IMR-90 (cell line): ENCODE results near the gene YAE1. TPM values are rescaled to one million over a fixed set of nuclear protein-coding genes. Genes with fewer than 3 reads are reported as not detected.

Source experiments
- ATAC-seq: fragments of 200-7000 bp; cut with Tn5 transposase; 2 replicates; pipeline ENCODE4 v1.9.1; 2020; ENCODE audit warnings: low read depth, mild to moderate bottlenecking, moderate library complexity
- BruUV-seq: library from RNA; stranded (reverse); fragments of 400-500 nt; replicated peaks from 2 replicates; lab custom pipeline; 2021; lab: Mats Ljungman, UMichigan
- CTCF ChIA-PET: fragments of 300-600 bp; formaldehyde crosslinking; extraction: SDS; loops from one replicate; lab custom pipeline; 2021; ENCODE audit warnings: antibody characterized with exemption; lab: Yijun Ruan, JAX
- POLR2A ChIA-PET: fragments of 300-600 bp; sonication (Branson Sonifier 250); formaldehyde crosslinking; loops from one replicate; lab custom pipeline; 2022; ENCODE audit warnings: antibody characterized with exemption; ENCODE audit not compliant: unreplicated experiment; lab: Charles Lee
- DNase-seq: peaks from one replicate; pipeline ENCODE4 v3.0.0; 2013
- H2AFZ ChIP-seq: replicated peaks from 2 replicates; pipeline ENCODE3; 2013; ENCODE audit warnings: low read length, mild to moderate bottlenecking; ENCODE audit not compliant: poor library complexity
- H2AK5ac ChIP-seq: 2 replicates; pipeline ENCODE4 v1.6.1; 2013; ENCODE audit warnings: low read depth, low read length, inconsistent platforms
- H2AK9ac ChIP-seq: replicated peaks from 2 replicates; pipeline ENCODE3; 2013; ENCODE audit warnings: mild to moderate bottlenecking, low read depth, low read length, moderate library complexity; ENCODE audit not compliant: poor library complexity
- H2BK120ac ChIP-seq: 2 replicates; pipeline ENCODE4 v1.6.1; 2013; ENCODE audit warnings: low read depth, low read length, inconsistent platforms
- H2BK15ac ChIP-seq: 3 replicates; pipeline ENCODE4 v1.6.1; 2013; ENCODE audit warnings: low read depth, low read length, inconsistent platforms
- H2BK20ac ChIP-seq: 2 replicates; pipeline ENCODE4 v1.6.1; 2013; ENCODE audit warnings: low read depth, mild to moderate bottlenecking, inconsistent platforms, low read length, moderate library complexity
- H2BK5ac ChIP-seq: 2 replicates; pipeline ENCODE4 v1.6.1; 2013; ENCODE audit warnings: mild to moderate bottlenecking, low read depth, low read length, inconsistent platforms; ENCODE audit not compliant: poor library complexity, severe bottlenecking
- H3K14ac ChIP-seq: replicated peaks from 2 replicates; pipeline ENCODE4 v1.6.1; 2013; ENCODE audit warnings: low read depth, low read length, inconsistent platforms
- H3K18ac ChIP-seq: 2 replicates; pipeline ENCODE4 v1.6.1; 2013; ENCODE audit warnings: low read depth, low read length, control low read depth
- H3K23ac ChIP-seq: 2 replicates; pipeline ENCODE4 v1.6.1; 2013; ENCODE audit warnings: low read depth, low read length, inconsistent platforms
- H3K27ac ChIP-seq: 2 replicates; pipeline ENCODE4 v1.5.1; 2013; ENCODE audit warnings: mild to moderate bottlenecking, control low read depth, low read length; ENCODE audit not compliant: insufficient read depth
- H3K27me3 ChIP-seq: 2 replicates; pipeline ENCODE4 v1.6.1; 2013; ENCODE audit warnings: low read length; ENCODE audit not compliant: control insufficient read depth, insufficient read depth
- H3K36me3 ChIP-seq: 2 replicates; pipeline ENCODE4 v1.6.1; 2013; ENCODE audit warnings: low read length, mixed read lengths; ENCODE audit not compliant: control insufficient read depth, insufficient read depth
- H3K4ac ChIP-seq: 2 replicates; pipeline ENCODE4 v1.6.1; 2013; ENCODE audit warnings: low read depth, low read length, inconsistent platforms
- H3K4me1 ChIP-seq: 2 replicates; pipeline ENCODE4 v1.6.1; 2013; ENCODE audit warnings: low read length, mixed read lengths; ENCODE audit not compliant: control insufficient read depth, insufficient read depth
- H3K4me2 ChIP-seq: 2 replicates; pipeline ENCODE4 v1.6.1; 2013; ENCODE audit warnings: low read depth, mild to moderate bottlenecking, control low read depth, low read length, moderate library complexity
- H3K4me3 ChIP-seq: 2 replicates; pipeline ENCODE4 v1.5.1; 2013; ENCODE audit warnings: low read depth, mild to moderate bottlenecking, control low read depth, low read length, moderate library complexity; ENCODE audit not compliant: insufficient read depth
- H3K56ac ChIP-seq: 2 replicates; pipeline ENCODE4 v1.6.1; 2013; ENCODE audit warnings: low read length, inconsistent platforms; ENCODE audit not compliant: insufficient read depth; ENCODE audit errors: extremely low read depth
- H3K79me1 ChIP-seq, 2 experiments: 2 replicates each; pipeline ENCODE4 v1.6.1; 2013; ENCODE audit warnings: low read length in 2 of 2, inconsistent platforms in 1 of 2, low read depth in 1 of 2
- H3K9ac ChIP-seq: 2 replicates; pipeline ENCODE4 v1.6.1; 2013; ENCODE audit warnings: low read depth, low read length, control low read depth
- H3K9me1 ChIP-seq: 2 replicates; pipeline ENCODE4 v1.6.1; 2013; ENCODE audit warnings: low read length, inconsistent platforms; ENCODE audit not compliant: insufficient read depth
- H3K9me3 ChIP-seq: 2 replicates; pipeline ENCODE4 v1.6.1; 2013; ENCODE audit warnings: low read length; ENCODE audit not compliant: control insufficient read depth, insufficient read depth
- H4K20me1 ChIP-seq: 2 replicates; pipeline ENCODE4 v1.6.1; 2013; ENCODE audit warnings: low read length, inconsistent platforms; ENCODE audit not compliant: insufficient read depth
- H4K5ac ChIP-seq: 2 replicates; pipeline ENCODE4 v1.6.1; 2013; ENCODE audit warnings: mild to moderate bottlenecking, low read depth, low read length, control low read depth
- H4K8ac ChIP-seq, 2 experiments: 2 replicates each; pipeline ENCODE4 v1.6.1; 2013; ENCODE audit warnings: low read depth in 2 of 2, low read length in 2 of 2, control low read depth in 1 of 2, inconsistent platforms in 1 of 2
- H4K91ac ChIP-seq: 2 replicates; pipeline ENCODE4 v1.6.1; 2013; ENCODE audit warnings: low read depth, low read length, inconsistent platforms; ENCODE audit not compliant: insufficient read depth
- FOS ChIP-seq: fragments of 150-350 bp; IDR thresholded peaks from 2 replicates; pipeline ENCODE4 v1.6.1; 2016; ENCODE audit warnings: low read depth, low read length
- MAFK ChIP-seq: IDR thresholded peaks from 2 replicates; pipeline ENCODE4 v1.6.1; 2012; ENCODE audit warnings: low read depth, low read length, improper control_type of control experiment
- WGBS, 2 experiments: methylation state at CpG; one replicate each; pipeline versions ENCODE4 v1.1.5 to v1.1.7; 2013; ENCODE audit warnings: missing lambda C conversion rate in 2 of 2; ENCODE audit not compliant: insufficient read length in 1 of 2; ENCODE audit errors: extremely low coverage in 2 of 2; 5-methylcytosine and 5-hydroxymethylcytosine counted together
- dilution Hi-C: fragments of 300-500 bp; cut with HindIII; formaldehyde crosslinking; loops from one replicate; pipeline ENCODE4 v1.14.3; 2018; ENCODE audit warnings: low sequenced_read_pairs; ENCODE audit not compliant: unreplicated experiment
- in situ Hi-C: fragments of 300-500 bp; cut with MboI; formaldehyde crosslinking; loops from 3 replicates; pipeline ENCODE4 v1.14.3; 2019; ENCODE audit warnings: low sequenced_read_pairs, inconsistent platforms, mixed read lengths
- intact Hi-C: fragments of 100-400 bp; cut with micrococcal nuclease; formaldehyde crosslinking; loops from 2 replicates; pipeline ENCODE4 v1.10.0; 2022
- polyA plus RNA-seq, 3 experiments: library from polyadenylated mRNA; depleted of rRNA; stranded (reverse); fragments of >200 nt; gene quantifications; 2 replicates each; pipeline ENCODE4 v1.2.3, GENCODE V29; 2012; ENCODE audit warnings: low replicate concordance in 1 of 3
- total RNA-seq: library from RNA; depleted of rRNA; stranded (reverse); fragments of >200 nt; gene quantifications from 2 replicates; pipeline ENCODE4 v1.2.3, GENCODE V29; 2012

Gene YAE1
- total and polyA plus RNA-seq, 2 of the 4 experiments (the other 2 are of a cell fraction), result 28.6 to 36.7 TPM

- Histone ChIP-seq H4K91ac (no peak overlapping the region), H3K18ac (no peak overlapping the region), H3K56ac (no peak overlapping the region), H3K36me3 (no peaks in the 10 kb centered on the region), H3K4me3 (no peak overlapping the region), H3K4me2 (no peak overlapping the region), H3K27ac (no peak overlapping the region), H4K20me1 (no peaks in the 10 kb centered on the region), H3K4me1 (no peaks in the 10 kb centered on the region), H3K23ac (no peak overlapping the region), H2AFZ (no peak overlapping the region), H3K14ac (no peak overlapping the region), H2AK5ac (no peak overlapping the region), H4K5ac (no peak overlapping the region), H3K4ac (no peak overlapping the region), H3K9me1 (no peaks in the 10 kb centered on the region), H3K9me3 (no peaks in the 10 kb centered on the region), H2BK120ac (no peak overlapping the region), H2BK15ac (no peak overlapping the region), H3K27me3 (peaks cover 7% of the 10 kb centered on the region), H3K9ac (no peak overlapping the region), H3K79me1 (no peaks in the 10 kb centered on the region), H2BK5ac (no peak overlapping the region), H2BK20ac (no peak overlapping the region), H2AK9ac (no peak overlapping the region), H4K8ac (no peak overlapping the region)
- in situ Hi-C loops (no loop called here), intact Hi-C loops (no loop called here), dilution Hi-C loops (no loop called here)
- DNase-seq (no peak), ATAC-seq (peak; percentile 46; the same call in 1 of the 2 replicates)
- CTCF ChIA-PET, result no interaction called here
- no peak for TF ChIP-seq FOS
- TF ChIP-seq MAFK, result peak; percentile 54; the same call in 1 of the 2 replicates
- POLR2A ChIA-PET, result no interaction called here
- WGBS, 2 experiments, result 80% methylated on average over 3 of the region's 7 CpGs; no CpG with 5 or more reads in 1 of the 2 experiments
- BruUV-seq, result no TSS peak
These were observed 11.5 kb upstream of the YAE1 start for GRCh38 chr7:39554583-39555165.
